Caco-2 (cell line): Measurements from ENCODE around the gene SYNGR1. TPM values are rescaled to one million over a fixed set of nuclear protein-coding genes. Genes with fewer than 3 reads are reported as not detected.

Experiments
- BruUV-seq: library from RNA; stranded (reverse); fragments of 400-500 nt; replicated peaks from 2 replicates; lab custom pipeline; 2021; lab: Mats Ljungman, UMichigan
- CTCF ChIA-PET: fragments of 300-600 bp; sonication (Branson Sonifier 250); formaldehyde crosslinking; loops from one replicate; lab custom pipeline; 2022; ENCODE audit warnings: antibody characterized with exemption; lab: Charles Lee
- POLR2A ChIA-PET: fragments of 300-600 bp; sonication (Branson Sonifier 250); formaldehyde crosslinking; loops from one replicate; lab custom pipeline; 2022; ENCODE audit warnings: antibody characterized with exemption; lab: Charles Lee
- DNase-seq, 2 experiments: peaks; one replicate each; pipeline versions ENCODE4 v3.0.0 to v3.0.0-alpha.2; 2020 to 2022
- H3K27me3 ChIP-seq: replicated peaks from 2 replicates; pipeline ENCODE4 v1.6.0; 2011; ENCODE audit warnings: low read length; ENCODE audit not compliant: control insufficient read depth, insufficient read depth
- H3K36me3 ChIP-seq: 2 replicates; pipeline ENCODE4 v1.5.1; 2011; ENCODE audit warnings: low read length; ENCODE audit not compliant: control insufficient read depth, insufficient read depth
- H3K4me1 ChIP-seq: fragments of 250-450 bp; sonication (Bioruptor Pico); 2 replicates; pipeline ENCODE4 v1.5.1; 2020; ENCODE audit warnings: mild to moderate bottlenecking
- H3K4me3 ChIP-seq: 2 replicates; pipeline ENCODE4 v1.5.1; 2011; ENCODE audit warnings: low read depth, mild to moderate bottlenecking, control low read depth, low read length
- H3K9me3 ChIP-seq: fragments of 250-450 bp; sonication (Bioruptor Pico); 2 replicates; pipeline ENCODE4 v1.5.1; 2020; ENCODE audit warnings: mild to moderate bottlenecking, moderate library complexity
- H3K27ac Mint-ChIP-seq: one replicate; pipeline ENCODE4 v1.8.0; 2022; ENCODE audit warnings: mixed read lengths; ENCODE audit not compliant: unreplicated experiment
- H3K27me3 Mint-ChIP-seq: one replicate; pipeline ENCODE4 v1.8.0; 2022; ENCODE audit warnings: mixed read lengths; ENCODE audit not compliant: insufficient read depth, unreplicated experiment
- H3K36me3 Mint-ChIP-seq: one replicate; pipeline ENCODE4 v1.8.0; 2022; ENCODE audit warnings: mild to moderate bottlenecking, mixed read lengths; ENCODE audit not compliant: insufficient read depth, unreplicated experiment
- H3K4me1 Mint-ChIP-seq: one replicate; pipeline ENCODE4 v1.8.0; 2022; ENCODE audit warnings: low read depth, mixed read lengths; ENCODE audit not compliant: unreplicated experiment
- H3K4me3 Mint-ChIP-seq: one replicate; pipeline ENCODE4 v1.8.0; 2022; ENCODE audit warnings: mild to moderate bottlenecking, moderate library complexity, mixed read lengths; ENCODE audit not compliant: unreplicated experiment
- H3K9me3 Mint-ChIP-seq: one replicate; pipeline ENCODE4 v1.8.0; 2022; ENCODE audit warnings: mixed read lengths; ENCODE audit not compliant: unreplicated experiment
- CTCF ChIP-seq, 2 experiments: fragments of 200-600 bp in 1 of 2; IDR thresholded peaks; 1 replicate in 1 of 2; 2 replicates in 1 of 2; pipeline versions ENCODE4 v1.5.1 to v1.8.0; 2011 to 2022; ENCODE audit warnings: antibody characterized with exemption in 1 of 2, control low read depth in 1 of 2, inconsistent platforms in 1 of 2, low read depth in 1 of 2, low read length in 1 of 2, mild to moderate bottlenecking in 1 of 2, moderate library complexity in 1 of 2; ENCODE audit not compliant: insufficient read depth in 1 of 2, severe bottlenecking in 1 of 2, unreplicated experiment in 1 of 2
- intact Hi-C: fragments of 100-400 bp; cut with micrococcal nuclease; formaldehyde crosslinking; loops from one replicate; pipeline ENCODE4 v1.10.0; 2022; ENCODE audit not compliant: unreplicated experiment
- total RNA-seq: library from RNA; stranded (reverse); gene quantifications from 2 replicates; pipeline ENCODE4 v1.2.3, GENCODE V29; 2022

Gene SYNGR1
- total RNA-seq, 1 experiment from 2014 or later: 20.2 TPM

DNA sequence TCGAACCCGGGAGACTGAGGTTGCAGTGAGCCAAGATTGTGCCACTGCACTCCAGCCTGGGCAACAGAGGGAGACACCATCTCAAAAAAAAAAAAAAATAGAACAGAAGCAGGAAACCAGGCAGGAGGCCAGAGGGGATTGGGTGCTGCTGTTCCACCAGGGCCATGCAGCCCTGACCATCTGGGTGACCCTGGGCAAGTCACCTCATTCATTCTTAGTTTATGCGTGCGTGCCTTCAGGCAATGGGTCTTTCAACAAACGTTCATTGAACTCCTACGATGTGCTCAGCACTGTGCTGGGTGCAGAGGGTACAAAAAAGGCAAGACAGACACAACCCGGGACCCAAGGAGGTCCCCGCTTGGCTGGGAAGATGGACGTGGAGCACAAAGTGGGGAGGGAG, 48.7 kb upstream of the SYNGR1 start:
- CTCF ChIA-PET: interaction anchor here (0.7 to 2.6 kb wide), 2 partner anchors 10 to 234 kb away, joined by 3 to 9 read pairs; no protein-coding TSS in a partner anchor
- H3K27me3 Mint-ChIP-seq: no peaks in the 10 kb centered on the region
- no peaks in the 10 kb centered on the region for H3K27me3 ChIP-seq
- peaks cover 39% of the 10 kb centered on the region for H3K4me1 ChIP-seq
- POLR2A ChIA-PET: no interaction called here
- no peak for DNase-seq
- no peaks in the 10 kb centered on the region for H3K9me3 ChIP-seq
- no peaks in the 10 kb centered on the region for H3K36me3 Mint-ChIP-seq
- BruUV-seq: no TSS peak
- TF ChIP-seq CTCF (IDR thresholded peaks at IDR 0.05; ENCODE audit: insufficient read depth in 1 of 2, low read depth in 1 of 2, low read length in 1 of 2, severe bottlenecking in 1 of 2, unreplicated experiment in 1 of 2): no peak
- no peaks in the 10 kb centered on the region for H3K36me3 ChIP-seq
- H3K4me1 Mint-ChIP-seq: peaks cover 27% of the 10 kb centered on the region
- H3K27ac Mint-ChIP-seq: peak overlapping the region; percentile 54
- H3K9me3 Mint-ChIP-seq: no peaks in the 10 kb centered on the region
- H3K4me3 ChIP-seq: no peak overlapping the region
- no peak overlapping the region for H3K4me3 Mint-ChIP-seq
- intact Hi-C loops: no loop called here

- Histone ChIP-seq H3K4me1 (peaks cover 39% of the 10 kb centered on the region), H3K9me3 (no peaks in the 10 kb centered on the region), H3K36me3 (no peaks in the 10 kb centered on the region), H3K27me3 (no peaks in the 10 kb centered on the region), H3K4me3 (no peak overlapping the region)
- no peaks in the 10 kb centered on the region for H3K27me3 Mint-ChIP-seq
- BruUV-seq: no TSS peak
- intact Hi-C loops: no loop called here
- CTCF ChIA-PET: no interaction called here
- no peaks in the 10 kb centered on the region for H3K9me3 Mint-ChIP-seq
- peaks cover 4% of the 10 kb centered on the region for H3K36me3 Mint-ChIP-seq
- no peak overlapping the region for H3K4me3 Mint-ChIP-seq
- DNase-seq: no peak
- POLR2A ChIA-PET: no interaction called here
- H3K4me1 Mint-ChIP-seq: peaks cover 21% of the 10 kb centered on the region
- peak overlapping the region; percentile 50 for H3K27ac Mint-ChIP-seq
- no peak for TF ChIP-seq CTCF (IDR thresholded peaks at IDR 0.05; ENCODE audit: insufficient read depth in 1 of 2, low read depth in 1 of 2, low read length in 1 of 2, severe bottlenecking in 1 of 2, unreplicated experiment in 1 of 2)
Measured at GRCh38 chr22:39301926-39302325, 47.9 kb upstream of the SYNGR1 start.

DNA sequence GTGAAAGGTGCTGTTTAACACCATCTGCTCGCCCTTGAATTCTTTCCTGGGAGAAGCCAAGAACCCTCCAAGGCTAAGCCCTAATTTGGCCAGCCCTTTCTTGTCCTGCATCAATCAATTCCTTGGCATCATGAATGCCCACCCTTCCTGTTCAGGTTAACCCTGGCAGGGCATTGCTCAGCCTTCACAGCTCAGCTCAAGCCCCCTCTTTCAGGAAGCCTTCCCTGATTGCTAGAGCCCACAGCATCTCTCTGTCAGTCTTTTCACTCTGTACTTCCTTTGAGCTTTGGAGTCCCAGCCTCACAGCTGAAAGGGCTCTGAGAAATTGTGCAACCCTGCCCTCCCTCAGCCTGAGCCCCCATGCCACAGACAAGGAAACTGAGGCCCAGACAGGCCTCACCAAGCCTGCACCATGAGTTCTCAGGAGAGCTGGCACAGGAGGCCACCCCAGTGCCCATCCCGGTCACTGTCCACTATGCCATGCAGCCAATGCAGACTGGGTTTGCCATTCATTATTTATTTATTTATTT, 47.3 kb upstream of the SYNGR1 start:
- ChIA-PET CTCF (no interaction called here), POLR2A (no interaction called here)
- no peak for TF ChIP-seq CTCF (IDR thresholded peaks at IDR 0.05; ENCODE audit: insufficient read depth in 1 of 2, low read depth in 1 of 2, low read length in 1 of 2, severe bottlenecking in 1 of 2, unreplicated experiment in 1 of 2)
- Mint-ChIP-seq H3K4me1 (peaks cover 21% of the 10 kb centered on the region), H3K36me3 (peaks cover 7% of the 10 kb centered on the region), H3K27me3 (no peaks in the 10 kb centered on the region), H3K27ac (peak overlapping the region; percentile 50), H3K4me3 (no peak overlapping the region), H3K9me3 (no peaks in the 10 kb centered on the region)
- Histone ChIP-seq H3K36me3 (no peaks in the 10 kb centered on the region), H3K4me1 (peaks cover 33% of the 10 kb centered on the region), H3K9me3 (no peaks in the 10 kb centered on the region), H3K4me3 (no peak overlapping the region), H3K27me3 (no peaks in the 10 kb centered on the region)
- DNase-seq: no peak
- no TSS peak for BruUV-seq
- intact Hi-C loops: no loop called here
